HG03378 (cell line): Measurements from ENCODE around the gene SUSD4.
"Not testable (repeated sequence)": the region's sequence is repeated elsewhere in the genome, so short reads cannot be mapped to it uniquely, and the experiment has no call there.

Experiments used
- ATAC-seq: cut with Tn5 transposase; IDR thresholded peaks from one replicate; pipeline ENCODE4 v1.9.1; 2021; ENCODE audit warnings: mild to moderate bottlenecking, moderate library complexity; ENCODE audit not compliant: unreplicated experiment

Gene SUSD4, protein sequence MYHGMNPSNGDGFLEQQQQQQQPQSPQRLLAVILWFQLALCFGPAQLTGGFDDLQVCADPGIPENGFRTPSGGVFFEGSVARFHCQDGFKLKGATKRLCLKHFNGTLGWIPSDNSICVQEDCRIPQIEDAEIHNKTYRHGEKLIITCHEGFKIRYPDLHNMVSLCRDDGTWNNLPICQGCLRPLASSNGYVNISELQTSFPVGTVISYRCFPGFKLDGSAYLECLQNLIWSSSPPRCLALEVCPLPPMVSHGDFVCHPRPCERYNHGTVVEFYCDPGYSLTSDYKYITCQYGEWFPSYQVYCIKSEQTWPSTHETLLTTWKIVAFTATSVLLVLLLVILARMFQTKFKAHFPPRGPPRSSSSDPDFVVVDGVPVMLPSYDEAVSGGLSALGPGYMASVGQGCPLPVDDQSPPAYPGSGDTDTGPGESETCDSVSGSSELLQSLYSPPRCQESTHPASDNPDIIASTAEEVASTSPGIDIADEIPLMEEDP

DNA sequence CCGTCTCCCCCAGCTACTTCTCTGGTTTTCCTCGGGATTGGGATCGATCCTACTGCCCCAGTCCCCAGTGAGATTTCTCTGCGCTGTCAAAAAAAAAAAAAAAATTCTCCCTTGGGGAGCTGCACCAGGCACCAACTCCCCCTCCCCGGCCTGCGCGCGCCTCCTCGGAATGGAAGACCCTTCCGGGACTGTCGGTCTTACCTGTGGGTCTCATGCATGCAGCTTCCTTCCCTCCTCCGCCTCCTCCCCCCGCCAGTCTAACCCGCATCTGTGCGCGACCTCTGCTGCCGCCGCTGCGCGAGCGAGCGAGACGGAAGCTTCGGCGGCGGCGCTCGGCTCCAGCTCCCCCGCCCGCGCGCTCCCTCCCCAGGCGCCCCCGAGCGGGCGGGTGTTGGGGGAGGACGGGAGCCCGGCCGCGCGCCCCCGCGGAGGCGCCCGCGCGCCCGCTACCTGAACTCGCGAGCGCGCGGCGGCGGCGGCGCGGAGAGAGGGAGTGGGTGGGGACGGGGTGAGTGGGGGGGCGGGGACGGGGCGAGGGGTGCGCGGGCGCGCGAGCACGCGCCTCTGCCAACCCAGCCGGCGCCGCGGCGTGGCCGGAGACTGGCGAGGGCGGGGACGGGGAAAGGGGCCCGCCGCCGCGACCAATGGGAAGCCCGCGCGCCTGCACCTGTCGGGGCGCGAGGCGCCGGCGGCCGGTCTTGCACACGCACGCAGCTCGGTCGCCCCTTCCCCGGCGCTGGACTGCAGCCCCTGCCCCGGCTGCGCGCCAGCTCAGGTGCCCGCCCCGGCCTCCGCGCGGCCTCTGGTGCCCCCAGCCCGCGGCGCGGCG, at the start of gene SUSD4:
TSS of gene SUSD4 (minus strand) at position 321 of the 829 bp plus-strand sequence. CDS start 751 bp downstream, outside the sequence.
- no peak for ATAC-seq

DNA sequence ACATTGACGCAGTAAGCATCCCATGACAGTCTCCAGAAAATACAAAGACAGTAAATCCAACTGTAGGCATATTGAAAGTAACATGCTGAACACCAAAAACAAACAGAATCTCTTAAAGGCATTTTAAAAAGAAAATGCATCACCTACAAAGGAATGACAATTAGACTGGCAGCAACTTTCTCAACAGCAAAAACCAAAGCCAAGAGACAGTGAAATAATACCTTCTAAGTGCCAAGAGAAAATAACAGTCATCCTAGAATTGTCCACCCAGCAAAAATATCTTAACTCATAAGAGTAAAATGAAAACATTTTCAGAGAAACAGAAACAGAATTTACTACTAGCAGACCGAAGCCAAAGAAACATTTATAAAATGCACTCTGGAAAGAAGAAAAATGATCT, 49.2 kb upstream of the SUSD4 start:
- no peak for ATAC-seq

DNA sequence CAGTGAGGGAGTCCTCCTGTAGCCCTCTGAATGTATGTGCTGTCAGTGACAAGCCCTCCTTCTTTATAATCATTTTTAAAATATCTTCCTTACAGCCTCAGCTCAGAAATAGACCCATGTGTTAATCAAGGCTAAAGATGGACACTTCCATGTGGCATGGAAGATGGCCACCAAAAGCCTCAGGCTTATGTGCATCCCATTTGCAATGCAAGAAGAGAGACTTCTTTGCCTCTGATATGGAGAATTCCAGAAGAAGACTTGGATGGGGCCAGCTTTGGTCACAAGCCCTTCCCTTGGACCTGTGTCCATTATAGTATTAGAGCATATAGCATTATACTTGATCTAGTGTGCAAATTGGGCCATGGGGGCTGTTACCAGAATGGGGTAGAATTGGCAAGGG, 47.7 kb upstream of the SUSD4 start:
- ATAC-seq, result no peak

DNA sequence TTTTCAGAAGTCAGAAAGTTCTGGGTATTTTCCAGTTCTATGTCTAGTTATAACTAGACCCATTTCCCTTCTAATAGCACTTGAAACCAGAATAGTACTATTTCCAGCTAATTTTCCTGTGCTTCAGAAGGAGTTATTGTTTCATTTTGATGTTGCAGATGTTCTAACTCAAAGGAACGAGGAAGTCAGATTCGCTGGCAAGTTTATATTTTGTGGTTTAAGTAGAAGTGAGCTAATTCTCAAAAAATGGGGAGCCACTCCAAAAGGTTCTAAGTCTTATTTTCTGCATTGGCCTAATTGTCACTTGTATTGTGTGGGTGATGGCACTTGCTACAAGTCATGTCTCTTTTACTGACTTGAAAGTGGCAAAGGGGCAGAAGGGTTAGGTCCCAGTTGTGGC, 47.3 kb upstream of the SUSD4 start:
- ATAC-seq, result no peak

DNA sequence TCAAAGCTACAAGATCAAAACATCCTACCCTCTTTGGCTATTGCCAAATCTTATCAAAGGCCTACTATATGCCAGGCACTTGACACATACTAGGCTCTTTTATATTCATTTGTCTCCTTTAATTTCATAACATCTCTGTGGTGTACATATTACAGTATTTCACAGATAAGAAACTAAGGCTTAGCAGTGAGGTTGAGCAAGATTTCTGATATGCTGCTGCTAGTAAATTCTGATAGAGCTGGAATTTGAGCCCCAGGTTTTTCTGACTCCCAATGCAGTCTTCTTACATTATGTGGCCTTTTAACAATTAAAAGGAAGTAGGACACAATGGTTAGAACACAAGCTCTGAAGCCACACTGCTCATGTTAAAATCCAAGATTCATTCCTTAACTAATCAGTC, 46.1 kb upstream of the SUSD4 start:
- ATAC-seq, result no peak

DNA sequence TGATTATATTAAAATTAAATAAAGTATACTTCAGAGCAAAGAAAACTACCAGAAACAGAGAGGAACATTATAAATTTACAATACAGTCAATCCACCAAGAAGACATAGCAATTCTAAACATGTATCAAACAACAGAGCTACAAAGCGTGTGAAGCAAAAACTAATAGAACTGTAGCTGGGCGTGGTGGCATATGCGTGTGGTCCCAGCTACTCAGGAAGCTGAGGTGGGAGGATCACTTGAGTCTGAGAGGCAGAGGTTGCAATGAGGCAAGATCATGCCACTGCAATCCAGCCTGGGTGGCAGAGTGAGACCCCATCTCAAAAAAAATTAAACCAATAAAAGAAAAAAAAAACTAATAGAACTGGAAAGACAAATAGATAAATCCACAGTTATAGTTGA, 41.5 kb upstream of the SUSD4 start:
- ATAC-seq, result no peak

DNA sequence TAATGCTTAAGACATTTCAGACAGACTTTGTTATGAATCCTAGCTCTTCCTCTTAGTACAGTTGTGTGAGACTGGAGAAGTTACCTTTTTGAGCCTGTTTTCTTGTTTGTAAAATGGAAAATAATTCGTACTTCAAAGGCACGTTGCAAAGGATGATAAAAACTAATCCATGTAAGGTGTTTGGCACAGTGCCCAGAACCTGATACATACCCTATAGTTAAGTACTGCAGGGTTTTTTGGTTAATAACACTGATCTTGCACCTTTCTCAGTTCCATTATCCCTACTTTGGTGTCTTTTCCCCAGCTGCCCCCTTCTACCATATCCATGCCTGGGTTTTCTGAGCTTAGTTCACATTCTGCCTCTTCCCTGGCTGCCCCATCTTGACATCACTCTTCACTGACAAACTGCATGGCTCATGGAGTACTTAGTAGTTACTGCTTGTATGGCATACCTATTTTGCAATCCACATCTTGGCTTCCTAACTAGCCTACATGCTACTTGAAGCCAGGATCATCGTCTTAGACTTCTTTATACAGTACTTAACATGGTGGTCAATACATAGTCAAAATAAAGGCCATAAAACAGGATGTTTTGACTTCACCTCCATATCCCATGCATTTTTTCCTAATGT, 39.3 kb upstream of the SUSD4 start:
- ATAC-seq, result no peak

DNA sequence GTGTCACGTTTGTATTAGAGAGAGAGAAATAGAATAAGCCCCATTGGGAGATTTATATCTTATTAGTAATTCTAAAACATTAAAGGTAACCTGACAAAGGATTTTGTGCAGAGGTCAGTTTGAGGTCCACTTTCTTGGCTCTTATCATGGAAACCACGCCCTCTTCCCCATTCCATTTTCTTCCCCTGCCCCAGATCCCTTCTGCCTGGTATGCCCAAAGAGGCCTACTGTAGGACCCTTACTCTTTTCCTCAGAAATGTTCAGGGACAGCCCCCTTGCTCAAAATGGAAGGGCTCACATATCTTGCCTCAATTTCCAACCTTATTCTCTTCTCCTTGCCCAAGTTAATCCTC, 38.8 kb upstream of the SUSD4 start:
- ATAC-seq, result no peak

DNA sequence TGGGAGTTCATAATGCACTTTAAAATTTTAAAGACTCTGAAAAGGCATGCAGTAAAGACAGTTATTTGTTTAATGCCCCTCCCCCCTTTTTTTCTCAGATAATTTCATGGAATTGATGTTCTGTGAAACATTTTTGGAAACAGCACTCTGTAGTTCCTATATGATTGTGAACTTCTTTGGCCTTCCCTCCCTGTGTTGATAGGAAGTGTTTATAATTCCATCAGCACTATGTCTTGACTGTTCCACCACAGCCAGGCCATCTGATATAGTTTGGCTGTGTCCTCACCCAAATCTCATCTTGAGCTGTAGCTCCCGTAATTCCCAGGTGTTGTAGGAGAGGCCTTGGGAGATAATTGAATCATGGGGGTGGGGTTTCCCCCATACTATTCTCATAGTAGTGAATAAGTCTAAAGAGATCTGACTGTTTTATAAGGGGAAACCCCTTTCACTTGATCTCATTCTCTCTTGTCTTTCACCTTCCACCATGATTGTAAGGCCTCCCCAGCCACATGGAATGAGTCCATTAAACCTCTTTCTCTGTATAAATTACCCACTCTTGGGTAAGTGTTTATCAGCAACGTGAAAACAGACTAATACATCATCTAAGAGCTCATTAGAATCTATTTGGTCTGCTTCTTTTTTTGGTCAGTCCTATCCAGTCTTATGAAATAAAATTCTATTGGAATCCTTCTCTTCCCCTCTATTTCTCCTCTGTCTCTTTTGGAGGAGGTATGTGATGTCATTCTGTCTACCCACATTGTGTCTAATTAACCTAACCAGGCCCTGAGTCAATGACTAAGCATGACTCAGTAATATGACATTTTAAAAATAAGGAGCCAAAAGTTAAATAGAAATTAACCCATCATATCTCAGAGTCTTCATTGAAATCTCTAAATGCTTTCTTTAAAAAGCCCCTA, 38.2 kb upstream of the SUSD4 start:
- ATAC-seq, result no peak

DNA sequence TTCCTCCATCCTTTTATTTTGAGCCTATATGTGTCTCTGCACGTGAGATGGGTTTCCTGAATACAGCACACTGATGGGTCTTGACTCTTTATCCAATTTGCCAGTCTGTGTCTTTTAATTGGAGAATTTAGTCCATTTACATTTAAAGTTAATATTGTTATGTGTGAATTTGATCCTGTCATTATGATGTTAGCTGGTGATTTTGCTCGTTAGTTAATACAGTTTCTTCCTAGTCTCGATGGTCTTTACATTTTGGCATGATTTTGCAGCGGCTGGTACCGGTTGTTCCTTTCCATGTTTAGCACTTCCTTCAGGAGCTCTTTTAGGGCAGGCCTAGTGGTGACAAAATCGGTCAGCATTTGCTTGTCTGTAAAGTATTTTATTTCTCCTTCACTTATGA, 35.4 kb upstream of the SUSD4 start:
- not testable (repeated sequence) for ATAC-seq

DNA sequence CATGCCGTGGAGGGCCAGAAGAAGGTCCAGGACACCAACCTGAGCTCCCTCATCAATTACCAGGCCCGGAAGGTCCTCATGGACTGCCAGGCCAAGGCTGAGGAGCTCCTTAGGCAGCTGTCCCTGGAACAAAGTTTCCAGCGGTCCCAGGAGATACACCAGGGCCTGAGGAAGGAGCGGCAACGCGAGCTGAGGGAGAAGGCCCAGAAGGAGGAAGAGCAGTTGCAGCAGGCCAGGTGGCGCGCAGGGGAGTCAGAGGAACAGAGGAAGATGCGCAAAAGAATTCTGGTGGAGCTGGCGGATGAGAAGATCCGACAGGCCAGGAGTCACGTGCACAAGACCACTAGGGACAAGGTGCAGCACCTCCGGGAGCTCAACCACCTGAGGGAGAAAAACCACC, 30.7 kb upstream of the SUSD4 start:
- ATAC-seq, result no peak

DNA sequence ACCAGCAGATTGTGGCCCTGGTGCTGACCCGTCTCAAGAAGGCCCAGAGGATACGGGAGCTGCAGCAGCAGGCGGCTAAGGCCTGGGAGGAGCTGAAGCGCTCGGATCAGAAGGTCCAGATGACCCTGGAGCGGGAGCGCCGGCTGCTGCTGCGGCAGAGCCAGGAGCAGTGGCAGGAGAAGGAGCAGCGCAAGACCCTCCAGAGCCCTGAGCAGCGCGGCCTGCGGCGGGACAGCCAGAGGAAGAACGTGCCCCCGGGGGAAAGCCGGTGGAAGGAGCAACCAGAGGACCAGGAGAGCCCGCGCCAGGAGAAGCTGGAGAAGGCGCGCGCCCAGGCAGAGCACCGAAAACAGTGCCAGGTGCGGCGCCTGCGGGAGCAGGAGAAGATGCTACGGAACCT, 30.3 kb upstream of the SUSD4 start:
- ATAC-seq, result no peak

DNA sequence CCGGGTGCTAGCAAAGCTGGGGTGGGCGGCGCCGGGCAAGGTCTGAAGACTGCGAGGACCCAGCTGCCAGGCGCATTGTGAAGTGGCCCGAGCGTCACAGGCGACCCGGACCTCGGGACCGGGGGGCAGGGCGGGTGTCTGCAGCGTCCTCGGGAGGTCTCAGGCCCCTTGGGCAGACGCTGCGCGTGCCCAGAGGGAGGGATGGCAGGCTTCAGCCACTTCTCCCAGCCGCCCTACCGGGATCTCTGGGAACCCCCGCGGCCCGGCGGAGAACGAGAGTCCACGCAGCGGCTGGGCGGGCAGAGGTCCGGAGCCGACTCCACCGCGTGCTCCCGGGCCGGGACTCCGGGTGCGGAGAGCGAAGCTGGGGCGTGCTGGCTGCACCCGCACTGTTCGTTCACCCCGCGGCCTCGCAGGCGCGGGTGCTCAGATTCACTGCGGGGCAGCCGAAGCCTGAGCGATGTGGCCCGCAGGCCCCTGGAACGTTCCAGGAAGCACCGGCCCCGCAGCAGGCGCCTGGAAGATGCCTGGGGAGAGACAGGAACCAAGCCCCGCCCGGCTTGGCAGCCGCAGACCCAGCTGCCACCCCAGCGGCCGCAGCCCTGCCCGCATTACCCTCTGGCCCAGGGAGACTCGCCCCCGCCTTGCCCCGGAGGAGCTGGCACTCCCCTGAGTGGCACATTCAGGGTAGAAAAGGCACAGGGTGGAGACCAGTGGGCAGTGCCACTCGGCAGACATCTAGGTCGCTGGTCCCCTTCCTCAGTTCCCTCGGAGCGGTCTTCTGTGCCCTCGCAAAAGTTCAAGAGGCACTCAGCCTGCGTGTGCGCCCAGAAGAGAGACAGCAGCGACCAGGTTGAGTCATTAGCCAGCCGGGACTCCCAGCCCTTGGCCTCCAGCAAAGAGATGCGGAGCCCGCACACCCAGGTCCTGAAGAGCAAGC, 29.6 kb upstream of the SUSD4 start, which contains the start of gene CCDC185:
TSS of gene CCDC185 (plus strand) at position 141 of the 940 bp plus-strand sequence. CDS start at position 202, 61 bp downstream.
- ATAC-seq, result no peak

DNA sequence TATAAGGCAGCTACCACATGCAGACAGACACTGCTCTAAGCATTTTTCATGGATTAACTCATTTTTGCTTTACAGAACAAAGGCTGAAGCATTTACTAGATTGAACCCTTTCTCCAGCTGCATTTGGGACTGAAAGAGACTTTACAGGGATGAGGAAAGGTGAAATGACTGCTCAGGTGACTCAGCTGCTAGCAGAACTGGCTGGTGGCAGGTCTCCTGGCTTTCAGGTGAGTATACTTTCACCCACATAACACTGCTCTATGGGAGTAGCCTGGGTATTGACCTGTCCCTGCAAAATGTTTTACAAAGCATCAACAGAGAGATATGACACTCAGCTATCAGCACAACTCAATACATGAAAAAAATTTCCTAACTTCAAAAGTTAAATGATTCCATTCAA, 26.6 kb upstream of the SUSD4 start:
- ATAC-seq, result no peak

DNA sequence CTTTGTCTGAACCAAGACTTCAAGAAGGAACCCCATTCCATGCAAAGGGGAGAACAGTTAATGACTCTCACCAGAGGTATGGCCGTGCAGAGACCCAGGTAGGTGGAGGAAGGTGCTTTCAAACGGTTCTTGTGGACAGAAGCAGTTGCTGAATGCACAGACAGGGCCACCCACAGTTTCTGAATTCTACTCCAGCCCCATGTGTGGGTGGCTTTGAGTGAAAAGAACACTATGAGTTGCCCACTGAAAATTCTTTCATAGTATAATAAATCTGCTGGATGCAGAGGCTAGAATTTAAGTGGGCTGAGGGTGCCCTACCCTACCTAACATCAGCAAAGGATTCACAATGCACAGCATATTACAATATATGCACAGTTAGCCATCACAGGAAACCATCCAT, 22.0 kb upstream of the SUSD4 start:
- no peak for ATAC-seq

DNA sequence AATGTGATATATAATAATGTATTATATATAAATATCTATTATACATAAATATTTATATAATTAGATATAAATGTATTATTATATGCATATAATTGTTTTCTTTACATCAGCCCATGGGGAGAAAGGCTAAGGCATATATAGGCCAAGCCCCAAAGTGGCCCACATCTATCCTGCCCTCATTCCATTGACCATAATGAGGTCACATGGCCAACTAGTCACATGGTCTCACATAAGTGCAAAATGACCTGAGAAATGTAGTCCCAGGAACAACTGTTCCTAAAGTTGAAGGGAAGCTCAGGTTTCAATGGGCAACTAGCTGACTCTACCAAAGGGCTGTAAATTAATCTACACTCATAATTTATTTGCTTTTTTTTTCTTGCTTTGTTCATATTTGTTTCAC, 14.8 kb upstream of the SUSD4 start:
- no peak for ATAC-seq

DNA sequence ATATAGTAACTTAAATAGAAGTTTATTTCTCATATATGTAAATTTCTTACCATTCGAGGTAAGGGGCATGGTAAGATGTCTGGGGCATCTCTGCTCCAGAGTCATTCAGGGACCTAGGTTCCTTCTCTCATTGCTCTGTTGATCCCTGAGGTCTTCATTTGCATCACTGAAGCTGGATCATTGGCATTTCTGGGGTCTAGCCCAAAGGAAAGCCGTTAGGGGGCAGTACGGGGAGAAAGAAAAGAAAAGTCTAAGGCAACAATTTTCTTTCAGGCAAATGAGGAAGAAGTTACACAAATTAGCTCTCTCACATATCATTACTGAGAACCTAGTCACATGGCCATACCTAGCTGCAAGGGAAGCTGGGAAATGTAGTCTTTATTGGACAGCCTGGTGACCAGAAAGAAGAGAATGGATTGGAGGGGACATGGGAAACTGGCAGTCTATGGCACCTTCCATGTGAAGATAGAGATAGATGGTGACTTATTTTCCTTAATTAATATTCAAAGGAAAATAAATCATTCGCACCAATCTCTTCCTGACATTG, 10.2 kb upstream of the SUSD4 start:
- no peak for ATAC-seq

DNA sequence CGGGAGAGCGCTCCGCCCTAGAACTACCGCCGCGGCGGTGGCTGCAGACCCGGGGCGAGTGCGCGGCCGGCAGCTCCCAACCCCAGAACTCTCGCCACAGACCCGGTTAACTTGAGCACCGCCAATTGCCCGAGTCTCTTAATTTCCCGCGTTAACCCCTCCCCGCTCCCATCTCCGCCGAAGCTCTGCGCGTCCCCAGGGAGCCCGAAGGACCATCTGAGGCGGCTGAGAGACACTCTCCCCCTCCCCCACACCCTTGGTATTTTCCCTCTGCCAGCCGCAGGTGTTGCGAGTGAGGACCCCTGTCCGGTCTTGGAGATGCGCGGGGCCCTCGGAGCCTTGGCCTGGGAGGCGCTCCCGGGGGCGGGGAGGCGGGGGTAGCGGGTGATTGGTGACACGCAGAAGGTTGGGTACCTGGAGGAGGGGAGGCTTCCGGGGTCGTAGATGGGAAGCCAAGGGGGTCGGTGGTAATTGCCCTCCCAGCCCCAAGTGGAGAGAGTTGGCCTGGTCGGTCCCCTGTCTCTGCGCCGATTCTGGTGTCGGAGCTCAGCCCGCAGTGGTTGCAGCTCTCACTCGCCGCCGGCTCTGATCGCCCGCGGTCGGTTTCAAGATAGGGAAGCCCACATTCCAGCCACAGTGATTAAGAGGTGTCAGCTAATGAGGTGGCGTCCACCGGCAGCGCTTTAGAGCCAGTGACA, 858 bp upstream of the SUSD4 start:
- ATAC-seq, result no peak
